GM18511 (cell line): ENCODE data around the gene TMEM123.
A peak's percentile ranks its signal among the peaks of the same experiment; 100 is the strongest.

ENCODE experiments used
- ATAC-seq: cut with Tn5 transposase; IDR thresholded peaks from one replicate; pipeline ENCODE4 v1.9.1; 2021; ENCODE audit warnings: mild to moderate bottlenecking, moderate library complexity; ENCODE audit not compliant: unreplicated experiment

TMEM123 gene

DNA sequence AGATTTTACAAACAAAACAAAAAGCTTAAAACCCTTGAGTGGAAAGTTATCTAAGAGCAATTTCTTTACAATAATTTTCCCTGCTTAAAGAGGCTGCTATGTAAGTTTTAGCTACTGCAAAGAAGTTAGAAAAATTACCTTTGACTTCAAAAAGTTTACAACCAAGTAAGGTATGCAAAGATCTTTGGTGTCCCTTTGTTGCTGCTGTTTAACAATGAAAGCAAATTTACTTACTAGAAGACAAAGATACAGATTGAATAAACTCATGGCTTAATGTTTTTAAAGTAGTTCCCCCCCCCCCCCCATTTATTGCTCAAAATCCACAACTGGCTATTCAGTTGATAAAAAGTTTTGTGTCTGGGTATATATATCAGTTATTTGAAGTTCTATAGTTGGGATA, 26.0 kb downstream of the TMEM123 start:
- ATAC-seq: no peak

GRCh38 chr11:102426000-102426399, 26.6 kb downstream of the TMEM123 start:
- no peak for ATAC-seq

DNA sequence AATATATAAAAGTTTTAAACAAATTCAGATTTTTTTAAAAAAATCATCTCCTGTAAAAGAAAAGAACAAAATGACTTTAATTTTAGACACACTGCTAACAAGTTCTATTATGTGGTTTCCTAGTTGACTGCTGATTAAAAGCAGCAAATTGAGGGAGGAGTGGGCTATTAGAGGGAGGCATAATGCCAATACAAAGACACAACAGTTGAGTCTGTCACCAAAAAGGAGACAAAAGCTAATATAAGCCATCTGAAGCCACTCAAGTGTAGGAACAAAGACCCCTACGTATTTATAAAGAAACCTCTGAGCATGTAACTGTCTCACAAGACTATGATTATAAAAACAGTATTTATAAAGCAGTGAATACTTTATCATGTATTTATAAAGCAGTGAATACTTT, 28.6 kb downstream of the TMEM123 start:
- ATAC-seq: no peak

DNA sequence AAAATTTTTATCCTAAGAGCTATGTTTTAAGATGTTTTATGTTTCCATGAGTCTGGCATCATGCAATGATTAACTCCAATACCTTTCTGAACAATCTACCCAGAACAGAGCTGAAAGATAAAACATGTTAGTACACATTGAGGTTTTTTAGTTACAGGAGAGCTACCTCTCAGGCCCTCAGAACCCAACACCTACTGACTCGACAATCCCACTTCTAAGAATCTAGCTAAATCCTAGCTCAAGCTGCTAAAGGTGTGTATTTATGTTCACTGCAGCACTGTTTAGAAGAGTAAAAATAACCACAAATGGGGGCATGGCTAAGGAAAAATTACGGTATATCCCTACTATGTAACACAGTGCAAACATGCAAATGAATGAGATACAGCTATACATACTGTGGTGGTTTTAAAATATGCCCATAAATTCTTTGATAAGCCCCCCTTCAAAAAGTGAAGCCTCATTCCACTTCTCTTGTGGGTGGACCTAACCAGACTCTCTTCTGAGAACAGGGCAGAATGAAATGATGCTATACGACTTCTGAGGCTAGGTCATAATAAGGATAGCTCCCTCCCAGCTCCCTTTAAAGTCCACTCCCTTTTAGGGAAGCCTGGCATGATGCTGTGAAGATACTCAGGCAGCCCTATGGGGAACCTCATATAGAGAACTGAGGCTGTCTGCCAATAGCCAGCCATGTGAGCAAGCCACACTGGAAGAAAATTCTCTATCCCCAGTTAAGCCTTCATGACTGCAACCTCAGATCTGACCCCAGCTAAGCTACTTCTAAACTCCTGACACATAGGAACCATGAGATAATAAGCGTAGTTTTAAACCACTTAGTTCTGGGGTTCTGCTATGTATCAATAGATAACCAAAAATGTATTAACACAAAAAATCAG, 29.5 kb downstream of the TMEM123 start:
- no peak for ATAC-seq

DNA sequence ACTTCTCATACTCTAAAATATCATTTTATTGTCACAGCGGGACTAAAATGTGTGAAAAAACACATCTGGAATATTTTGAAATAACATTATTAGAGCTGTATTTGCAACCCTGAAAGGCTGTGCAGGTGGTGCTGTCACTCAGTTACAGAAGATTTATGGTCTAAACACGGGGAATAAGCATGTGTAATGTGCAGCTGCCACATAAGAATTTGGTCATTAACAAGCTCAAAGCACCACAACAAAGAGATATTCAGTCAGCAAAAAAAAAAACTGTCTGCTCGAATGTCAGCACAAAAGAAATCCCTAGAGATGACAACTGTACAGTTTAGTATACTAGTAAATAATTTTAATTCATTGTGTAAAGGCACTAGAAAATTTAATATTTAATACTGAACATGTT, 31.3 kb downstream of the TMEM123 start:
- no peak for ATAC-seq

GRCh38 chr11:102420547-102420946, 32.0 kb downstream of the TMEM123 start:
- ATAC-seq: peak; percentile 92

GRCh38 chr11:102419181-102419580, 33.4 kb downstream of the TMEM123 start:
- no peak for ATAC-seq

GRCh38 chr11:102416976-102417375, 35.6 kb downstream of the TMEM123 start:
- ATAC-seq: no peak

DNA sequence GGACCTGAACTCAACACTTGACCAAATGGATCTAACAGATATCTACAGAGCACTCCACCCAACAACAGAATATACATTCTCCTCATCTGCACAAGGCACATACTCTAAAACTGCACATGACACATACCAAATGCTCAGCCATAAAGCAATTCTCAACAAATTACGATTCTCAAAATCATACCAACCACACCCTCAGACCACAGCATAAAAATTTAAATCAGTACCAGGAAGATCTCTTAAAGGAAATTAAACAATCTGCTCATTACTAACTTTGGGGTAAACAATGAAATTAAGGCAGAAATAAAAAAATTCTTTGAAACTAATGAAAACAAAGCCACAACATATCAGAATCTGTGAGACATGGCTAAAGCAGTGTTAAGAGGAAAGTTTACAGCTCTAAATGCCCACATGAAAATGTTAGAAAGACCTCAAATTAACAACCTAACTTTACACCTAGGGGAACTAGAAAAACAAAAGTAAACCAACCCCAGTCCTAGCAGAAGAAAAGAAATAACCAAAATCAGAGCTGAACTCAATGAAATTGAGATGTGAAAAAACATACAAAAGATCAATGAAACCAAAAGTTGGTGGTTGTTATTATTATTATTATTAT, 37.2 kb downstream of the TMEM123 start:
- ATAC-seq: no peak

DNA sequence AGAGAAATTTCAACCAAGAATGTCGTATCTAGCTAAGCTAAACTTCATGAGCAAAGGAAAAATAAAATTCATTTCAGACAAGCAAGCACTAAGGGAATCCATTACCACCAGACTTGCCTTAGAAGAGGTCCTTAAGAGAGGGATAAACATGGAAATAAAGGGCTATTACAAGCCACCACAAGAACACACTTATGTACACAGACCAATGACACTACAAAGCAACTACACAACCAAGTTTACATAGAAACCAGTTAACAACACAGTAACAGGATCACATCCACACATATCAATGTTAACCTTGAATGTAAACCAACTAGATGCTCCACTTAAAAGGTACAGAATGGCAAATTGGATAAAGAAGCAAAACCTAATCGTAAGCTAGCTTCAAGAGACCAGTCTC, 38.0 kb downstream of the TMEM123 start:
- ATAC-seq: no peak

DNA sequence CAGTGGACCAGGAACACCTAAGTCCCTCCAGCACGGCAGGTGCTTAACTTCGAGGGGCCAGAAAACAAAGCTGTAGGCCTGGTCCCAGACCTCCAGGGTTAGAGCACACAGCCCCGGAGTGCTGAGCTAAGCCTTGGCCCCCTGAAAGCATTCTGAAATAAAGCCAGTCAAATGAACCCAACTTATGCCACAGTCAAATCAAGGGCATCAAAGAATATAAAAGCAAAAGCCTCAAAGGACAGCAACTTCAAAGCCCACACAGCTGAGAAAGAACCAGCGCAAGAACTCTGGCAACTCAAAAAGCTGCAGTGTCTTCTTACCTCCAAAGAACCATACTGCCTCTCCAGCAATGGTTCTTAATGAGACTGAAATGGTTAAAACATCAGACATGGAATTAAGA, 39.1 kb downstream of the TMEM123 start:
- no peak for ATAC-seq

DNA sequence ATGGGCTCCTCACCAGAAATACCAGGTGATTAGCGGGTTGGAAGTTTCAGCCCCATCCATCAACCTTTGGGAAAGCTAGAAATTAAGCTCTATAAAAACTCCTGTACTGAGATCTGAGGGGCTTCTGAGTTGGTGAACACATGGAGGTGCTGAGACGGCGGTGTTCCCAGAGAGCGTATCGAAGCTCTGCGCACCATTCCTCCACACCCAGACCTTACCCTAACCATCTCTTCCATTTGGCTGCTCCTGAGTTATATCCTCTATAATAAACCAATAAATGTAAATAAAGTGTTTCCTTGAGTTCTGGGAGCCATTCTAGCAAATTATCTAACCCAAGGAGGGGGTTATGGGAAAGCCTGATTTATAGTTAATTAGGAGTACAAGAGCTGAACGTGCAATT, 41.4 kb downstream of the TMEM123 start:
- ATAC-seq: no peak

DNA sequence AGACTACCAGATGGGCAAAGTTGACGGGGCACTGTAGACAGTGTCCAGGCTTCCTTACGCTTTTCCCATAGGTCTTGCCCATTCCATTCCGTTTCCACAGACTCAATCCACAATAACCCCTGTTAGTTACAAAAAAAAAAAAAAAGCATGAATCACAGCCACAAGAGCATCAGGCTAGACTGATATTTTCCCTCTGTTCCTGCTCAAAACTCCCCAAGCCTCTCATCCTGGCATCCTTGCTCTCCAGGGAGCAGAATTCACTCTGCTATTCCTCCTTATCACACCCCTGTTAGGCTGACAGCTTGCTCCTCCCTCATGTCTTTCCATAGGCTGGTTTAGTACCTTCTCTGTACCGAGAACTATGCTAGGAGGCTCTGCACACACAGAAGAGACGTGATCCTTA, 42.2 kb downstream of the TMEM123 start:
- ATAC-seq: no peak

- no peak for ATAC-seq
These were observed 44.2 kb downstream of the TMEM123 start for GRCh38 chr11:102408339-102408738.

- no peak for ATAC-seq
These were observed 44.7 kb downstream of the TMEM123 start for GRCh38 chr11:102407901-102408300.

GRCh38 chr11:102406099-102406498, 46.5 kb downstream of the TMEM123 start:
- ATAC-seq: no peak

GRCh38 chr11:102405501-102405900, 47.1 kb downstream of the TMEM123 start:
- no peak for ATAC-seq

DNA sequence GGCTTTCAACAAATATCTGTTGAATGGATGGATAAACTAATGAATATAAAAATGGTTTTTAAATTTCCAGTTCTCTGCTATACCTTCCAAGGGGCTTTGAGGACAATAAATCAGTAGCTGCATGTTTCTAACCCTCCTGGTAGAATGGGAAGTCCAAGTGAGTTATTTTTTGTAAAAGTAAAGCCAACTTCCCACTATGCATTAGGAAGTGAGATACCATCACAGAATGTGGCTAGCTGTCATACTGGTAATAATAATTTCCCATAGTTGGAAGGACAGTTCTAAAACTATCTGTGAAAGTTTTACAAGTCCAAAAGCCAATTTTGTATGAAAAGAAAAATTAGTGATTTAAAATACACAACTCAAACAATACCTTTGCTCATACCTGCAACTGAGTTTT, 50.0 kb downstream of the TMEM123 start:
- no peak for ATAC-seq

GRCh38 chr11:102401905-102402304, 50.7 kb downstream of the TMEM123 start:
- no peak for ATAC-seq

- ATAC-seq: no peak
These were observed 52.0 kb downstream of the TMEM123 start for GRCh38 chr11:102400603-102401002.

DNA sequence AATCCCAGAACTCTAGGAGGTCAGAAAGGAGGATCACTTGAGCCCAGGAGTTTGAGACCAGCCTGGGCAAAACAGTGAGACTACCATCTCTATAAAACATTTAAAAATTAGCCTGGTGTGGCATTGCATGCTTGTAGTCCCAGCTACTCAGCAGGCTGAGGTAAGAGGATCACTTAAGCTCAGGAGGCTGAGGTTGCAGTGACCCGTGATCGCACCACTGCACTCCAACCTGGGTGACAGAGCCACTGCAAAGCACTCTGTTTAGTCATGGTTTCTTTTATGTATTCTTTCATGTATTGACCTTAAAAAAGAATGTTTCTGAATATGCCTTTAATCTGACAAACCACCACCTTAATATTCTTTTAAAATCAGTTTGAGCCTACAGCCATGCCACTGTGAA, 53.4 kb downstream of the TMEM123 start:
- no peak for ATAC-seq

- no peak for ATAC-seq
These were observed 54.3 kb downstream of the TMEM123 start for GRCh38 chr11:102398297-102398696.
